Fibroblast of lung (primary cell): ENCODE results near the gene FAM184B. TPM values are rescaled to one million over a fixed set of nuclear protein-coding genes. Genes with fewer than 3 reads are reported as not detected.

Experiments used
- DNase-seq, 2 donors: peaks; one replicate each; pipeline versions ENCODE4 v3.0.0 to v3.0.0-alpha.2; 2010; ENCODE audit warnings: low read depth in 2 of 2
- H2AFZ ChIP-seq: 2 replicates; pipeline ENCODE4 v1.5.1; 2012; ENCODE audit warnings: low read length, control low read depth, inconsistent platforms
- H3K27ac ChIP-seq: 2 replicates; pipeline ENCODE4 v1.5.1; 2011; ENCODE audit warnings: low read length, control low read depth; ENCODE audit not compliant: insufficient read depth
- H3K27me3 ChIP-seq: 2 replicates; pipeline ENCODE4 v1.5.1; 2011; ENCODE audit warnings: mild to moderate bottlenecking, low read length; ENCODE audit not compliant: control insufficient read depth, insufficient read depth
- H3K36me3 ChIP-seq: 2 replicates; pipeline ENCODE4 v1.5.1; 2011; ENCODE audit warnings: low read length; ENCODE audit not compliant: control insufficient read depth, insufficient read depth
- H3K4me1 ChIP-seq: 2 replicates; pipeline ENCODE4 v1.5.1; 2011; ENCODE audit warnings: low read length; ENCODE audit not compliant: control insufficient read depth, insufficient read depth; ENCODE audit errors: extremely low read depth
- H3K4me2 ChIP-seq: 2 replicates; pipeline ENCODE4 v1.5.1; 2011; ENCODE audit warnings: low read length, control low read depth; ENCODE audit not compliant: insufficient read depth; ENCODE audit errors: extremely low read depth
- H3K4me3 ChIP-seq, 4 experiments: fragments of 200-600 bp in 1 of 4; sonication (generic) in 1 of 4; replicated peaks in 1 of 4; 2 replicates each; pipeline ENCODE4 v1.5.1; 2011 to 2016; ENCODE audit warnings: low read length in 4 of 4, low read depth in 3 of 4, mild to moderate bottlenecking in 3 of 4, control low read depth in 2 of 4, inconsistent platforms in 1 of 4, mixed read lengths in 1 of 4; ENCODE audit not compliant: insufficient read depth in 1 of 4; ENCODE audit errors: control extremely low read depth in 1 of 4
- H3K79me2 ChIP-seq: 2 replicates; pipeline ENCODE4 v1.5.1; 2012; ENCODE audit warnings: mild to moderate bottlenecking, low read length, inconsistent platforms; ENCODE audit not compliant: control insufficient read depth, insufficient read depth
- H3K9ac ChIP-seq: 2 replicates; pipeline ENCODE4 v1.5.1; 2011; ENCODE audit warnings: mild to moderate bottlenecking, low read length, control low read depth; ENCODE audit not compliant: insufficient read depth
- H3K9me3 ChIP-seq: 2 replicates; pipeline ENCODE4 v1.5.1; 2012; ENCODE audit warnings: low read depth, low read length; ENCODE audit not compliant: control insufficient read depth, insufficient read depth
- H4K20me1 ChIP-seq: 2 replicates; pipeline ENCODE4 v1.5.1; 2011; ENCODE audit warnings: low read length; ENCODE audit not compliant: control insufficient read depth, insufficient read depth; ENCODE audit errors: extremely low read depth
- CTCF ChIP-seq, 2 donors: IDR thresholded peaks in 1 of 2; conservative IDR thresholded peaks in 1 of 2; 1 replicate in 1 of 2; 2 replicates in 1 of 2; pipeline ENCODE4 v1.5.1; 2011 to 2012; ENCODE audit warnings: low read length in 2 of 2, control low read depth in 1 of 2, inconsistent platforms in 1 of 2, low read depth in 1 of 2, mild to moderate bottlenecking in 1 of 2
- EZH2 ChIP-seq: IDR thresholded peaks from 2 replicates; pipeline ENCODE4 v1.5.1; 2012; ENCODE audit warnings: low read length, control low read depth, mild to moderate bottlenecking; ENCODE audit errors: missing control alignments
- polyA plus RNA-seq, 2 donors: library from polyadenylated mRNA; depleted of rRNA in 1 of 2; stranded (reverse) in 1 of 2; unstranded in 1 of 2; fragments of >200 nt; gene quantifications; 2 replicates each; pipeline ENCODE4 v1.2.1, GENCODE V29; 2011 to 2012; ENCODE audit warnings: missing spikeins in 1 of 2
- total RNA-seq: library from RNA; depleted of rRNA; stranded (reverse); fragments of >200 nt; gene quantifications from 2 replicates; pipeline ENCODE4 v1.2.1, GENCODE V29; 2014

FAM184B gene
- total and polyA plus RNA-seq, 2 donors (not counting 1 experiment from before 2014, with no cell fraction given), result not detected

GRCh38 chr4:17614416-17615299, 166.8 kb downstream of the FAM184B start, which contains the start of gene MED28:
MED28 (plus strand) TSS chr4:17614641; CDS start chr4:17614655, 14 bp downstream.
- Histone ChIP-seq H4K20me1 (peaks cover 4% of the 10 kb centered on the region), H3K27ac (peak within 1 kb of the TSS; percentile 97), H3K9me3 (no peaks in the 10 kb centered on the region), H3K4me2 (peak within 1 kb of the TSS; percentile 93), H3K36me3 (peaks cover 2% of the 10 kb centered on the region), H3K79me2 (peaks cover 48% of the 10 kb centered on the region), H3K27me3 (no peaks in the 10 kb centered on the region), H3K9ac (peak within 1 kb of the TSS; percentile 94), H3K4me3 (peak within 1 kb of the TSS; percentile 95 to 98 (median 96)), H2AFZ (peak within 1 kb of the TSS; percentile 96), H3K4me1 (peaks cover 11% of the 10 kb centered on the region)
- peak; percentile 89 to 95 for DNase-seq
- no peak for TF ChIP-seq EZH2
- TF ChIP-seq CTCF (conservative IDR thresholded peaks at IDR 0.05 in 1 of 2, IDR thresholded peaks at IDR 0.05 in 1 of 2; ENCODE audit: low read depth in 1 of 2, low read length in 2 of 2), result peak in 1 of 2 donors; percentile 8

GRCh38 chr4:17613761-17614415, 167.5 kb downstream of the FAM184B start:
- peaks cover 2% of the 10 kb centered on the region for H3K36me3 ChIP-seq
- TF ChIP-seq EZH2, result no peak
- H3K4me2 ChIP-seq, result peak overlapping the region; percentile 93
- H3K4me1 ChIP-seq, result peaks cover 4% of the 10 kb centered on the region
- peak overlapping the region; percentile 93 for H2AFZ ChIP-seq
- peak overlapping the region; percentile 97 for H3K27ac ChIP-seq
- DNase-seq, result peak; percentile 72 to 82
- H3K4me3 ChIP-seq, result peak overlapping the region; percentile 95 to 98 (median 96)
- peaks cover 41% of the 10 kb centered on the region for H3K79me2 ChIP-seq
- H3K9me3 ChIP-seq, result no peaks in the 10 kb centered on the region
- H3K27me3 ChIP-seq, result no peaks in the 10 kb centered on the region
- H4K20me1 ChIP-seq, result no peaks in the 10 kb centered on the region
- peak overlapping the region; percentile 94 for H3K9ac ChIP-seq

GRCh38 chr4:17605236-17605635, 176.2 kb downstream of the FAM184B start:
- Histone ChIP-seq H3K36me3 (no peaks in the 10 kb centered on the region), H4K20me1 (no peaks in the 10 kb centered on the region), H3K4me3 (no peak overlapping the region), H3K4me2 (no peak overlapping the region), H3K27me3 (no peaks in the 10 kb centered on the region), H3K4me1 (no peaks in the 10 kb centered on the region), H3K79me2 (no peaks in the 10 kb centered on the region), H3K9me3 (no peaks in the 10 kb centered on the region), H3K9ac (no peak overlapping the region), H3K27ac (no peak overlapping the region), H2AFZ (no peak overlapping the region)
- TF ChIP-seq CTCF (conservative IDR thresholded peaks at IDR 0.05 in 1 of 2, IDR thresholded peaks at IDR 0.05 in 1 of 2; ENCODE audit: low read depth in 1 of 2, low read length in 2 of 2), result no peak
- TF ChIP-seq EZH2, result no peak
- DNase-seq, result peak in 1 of 2 donors; percentile 11
